Gastroesophageal sphincter (tissue), 3 donors: ENCODE data around the gene RUNDC1.

Source experiments
- EP300 ChIP-seq: sonication (generic); formaldehyde crosslinking; IDR thresholded peaks from one replicate; pipeline ENCODE4 v1.6.1; 2017; ENCODE audit warnings: antibody characterized with exemption, mild to moderate bottlenecking
- POLR2A ChIP-seq, 2 donors: fragments of 450-650 bp; IDR thresholded peaks; one replicate each; pipeline ENCODE4 v1.6.1; 2017; ENCODE audit warnings: antibody characterized with exemption in 2 of 2, mild to moderate bottlenecking in 2 of 2, moderate library complexity in 1 of 2
- POLR2AphosphoS5 ChIP-seq: sonication (generic); formaldehyde crosslinking; IDR thresholded peaks from one replicate; pipeline ENCODE4 v1.6.1; 2017; ENCODE audit warnings: antibody characterized with exemption
- TF ChIP-seq, protein P1 (sequence below), 4 experiments: fragments of 200-600 bp in 2 of 4; fragments of 450-650 bp in 2 of 4; sonication (generic) in 1 of 4; IDR thresholded peaks; one replicate each; pipeline ENCODE4 v1.5.1; 2017 to 2019; ENCODE audit warnings: antibody characterized with exemption in 4 of 4, mild to moderate bottlenecking in 2 of 4, moderate library complexity in 2 of 4

DNA sequence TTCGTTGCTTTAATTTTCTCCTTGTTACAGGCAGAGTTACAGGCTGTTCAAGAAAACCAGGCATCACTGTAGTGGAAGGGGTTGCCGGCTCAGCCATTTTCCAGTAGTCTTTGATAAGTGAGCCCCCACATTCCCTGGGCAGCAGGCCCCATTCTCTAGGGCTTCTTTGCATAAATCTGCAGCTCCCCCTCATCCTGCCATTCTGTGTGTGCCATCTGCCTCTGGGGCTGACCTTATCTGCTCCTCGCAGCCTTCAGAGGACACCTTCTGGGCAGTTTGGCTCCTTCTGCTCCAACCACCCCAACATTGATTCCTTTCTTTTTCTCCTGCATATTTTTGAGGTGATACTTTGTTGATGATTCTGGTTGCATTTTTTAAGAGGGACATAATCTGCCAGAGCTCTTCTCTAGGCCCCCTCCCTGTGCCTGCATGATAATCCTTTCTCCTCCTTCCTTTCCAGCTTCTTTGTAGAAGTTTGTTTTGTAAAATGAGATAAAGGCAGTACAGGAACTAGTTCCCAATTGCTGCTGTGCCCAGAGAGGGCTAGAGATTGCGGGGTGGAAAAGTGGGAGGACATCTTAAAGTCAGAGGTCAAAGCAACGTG is 61.8 kb downstream of the RUNDC1 start:
- TF ChIP-seq POLR2A (IDR thresholded peaks at IDR 0.05) (no peak), EP300 (no peak), POLR2AphosphoS5 (no peak)
- TF ChIP-seq, protein P1, sequence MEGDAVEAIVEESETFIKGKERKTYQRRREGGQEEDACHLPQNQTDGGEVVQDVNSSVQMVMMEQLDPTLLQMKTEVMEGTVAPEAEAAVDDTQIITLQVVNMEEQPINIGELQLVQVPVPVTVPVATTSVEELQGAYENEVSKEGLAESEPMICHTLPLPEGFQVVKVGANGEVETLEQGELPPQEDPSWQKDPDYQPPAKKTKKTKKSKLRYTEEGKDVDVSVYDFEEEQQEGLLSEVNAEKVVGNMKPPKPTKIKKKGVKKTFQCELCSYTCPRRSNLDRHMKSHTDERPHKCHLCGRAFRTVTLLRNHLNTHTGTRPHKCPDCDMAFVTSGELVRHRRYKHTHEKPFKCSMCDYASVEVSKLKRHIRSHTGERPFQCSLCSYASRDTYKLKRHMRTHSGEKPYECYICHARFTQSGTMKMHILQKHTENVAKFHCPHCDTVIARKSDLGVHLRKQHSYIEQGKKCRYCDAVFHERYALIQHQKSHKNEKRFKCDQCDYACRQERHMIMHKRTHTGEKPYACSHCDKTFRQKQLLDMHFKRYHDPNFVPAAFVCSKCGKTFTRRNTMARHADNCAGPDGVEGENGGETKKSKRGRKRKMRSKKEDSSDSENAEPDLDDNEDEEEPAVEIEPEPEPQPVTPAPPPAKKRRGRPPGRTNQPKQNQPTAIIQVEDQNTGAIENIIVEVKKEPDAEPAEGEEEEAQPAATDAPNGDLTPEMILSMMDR (IDR thresholded peaks at IDR 0.05) = no peak
